ENCODE measurements around the gene CEP97. TPM values are rescaled to one million over a fixed set of nuclear protein-coding genes. Genes with fewer than 3 reads are reported as not detected.
A peak's percentile ranks its signal among the peaks of the same experiment; 100 is the strongest.

The CEP97 gene
- total and polyA plus RNA-seq, 4 donors, result 1.6 to 11.9 (median 5.7) TPM

DNA sequence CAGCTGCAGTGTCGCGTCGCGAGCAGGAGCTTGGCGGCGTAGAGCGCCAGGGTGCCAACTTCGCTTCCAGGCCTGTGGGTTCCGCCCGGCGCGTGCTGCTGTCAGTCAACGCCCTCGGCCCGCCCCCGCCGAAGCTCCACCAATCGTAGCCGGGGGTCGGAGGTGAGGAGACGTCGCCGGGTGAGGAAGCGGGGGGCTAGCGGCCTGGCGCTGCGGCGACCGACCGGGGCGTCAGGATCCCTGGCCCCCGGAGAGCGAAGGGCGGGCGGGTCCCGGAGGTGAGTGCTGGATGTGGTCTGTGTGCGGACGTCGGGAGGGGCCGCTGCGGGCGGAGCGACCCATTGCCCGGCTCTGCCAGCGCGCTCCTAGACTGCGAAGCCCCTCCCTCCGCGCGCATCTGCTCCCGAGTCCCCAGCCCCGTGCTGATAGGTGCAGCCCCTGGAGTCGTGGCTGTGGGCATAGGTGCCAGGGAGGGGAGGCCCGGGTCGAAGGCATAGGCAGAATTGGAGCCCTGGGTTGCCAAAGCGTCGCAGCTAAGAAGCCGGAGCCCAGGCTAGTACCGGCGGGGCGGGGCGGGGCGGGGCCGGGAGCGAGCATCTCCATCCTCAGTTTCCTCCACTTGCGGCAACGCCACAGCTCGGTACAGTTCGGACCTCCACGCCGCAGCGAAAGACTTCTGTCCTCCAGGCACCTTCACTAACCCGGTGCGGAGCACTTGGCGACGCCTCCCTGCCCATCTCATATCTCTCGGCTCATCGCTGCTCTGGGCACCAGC lies 54.8 kb downstream of the CEP97 start, which contains the start of gene NXPE3:
Gene NXPE3 (plus strand): TSS at position 165 of the 775 bp plus-strand sequence. CDS start 6,386 bp downstream, outside the sequence.
- H3K4me3 ChIP-seq (ENCODE audit: low read length in 2 of 2), result peak within 1 kb of the TSS; percentile 50 to 69
- H3K27ac ChIP-seq (ENCODE audit: low read depth in 1 of 2, low read length in 2 of 2), result peak within 1 kb of the TSS; percentile 30 to 71
- intact Hi-C loops (cut with DNase I), result loop anchor here in 1 of 2 donors (2.0 kb wide), 1 partner anchor 54 kb away; the partner anchor contains the start of gene CEP97
- H3K9me3 ChIP-seq (ENCODE audit: control insufficient read depth, low read length), result no peaks in the 10 kb centered on the region
- peaks cover 6 to 7% of the 10 kb centered on the region in 2 donors for H3K36me3 ChIP-seq (ENCODE audit: control insufficient read depth in 1 of 2, insufficient read depth in 2 of 2, low read length in 1 of 2)
- H3K4me1 ChIP-seq (ENCODE audit: control insufficient read depth in 1 of 2, insufficient read depth in 2 of 2, low read length in 2 of 2), result peaks cover 0 to 4% of the 10 kb centered on the region in 2 donors
- H3K27me3 ChIP-seq (ENCODE audit: control insufficient read depth in 1 of 2, insufficient read depth in 2 of 2, low read length in 1 of 2), result no peaks in the 10 kb centered on the region
- WGBS, 2 donors, result 0 to 1% methylated on average over 58 to 78 of the region's 78 CpGs
- ATAC-seq (ENCODE audit: low FRiP score), result peak; percentile 97
- DNase-seq, result peak; percentile 96 to 98

DNA sequence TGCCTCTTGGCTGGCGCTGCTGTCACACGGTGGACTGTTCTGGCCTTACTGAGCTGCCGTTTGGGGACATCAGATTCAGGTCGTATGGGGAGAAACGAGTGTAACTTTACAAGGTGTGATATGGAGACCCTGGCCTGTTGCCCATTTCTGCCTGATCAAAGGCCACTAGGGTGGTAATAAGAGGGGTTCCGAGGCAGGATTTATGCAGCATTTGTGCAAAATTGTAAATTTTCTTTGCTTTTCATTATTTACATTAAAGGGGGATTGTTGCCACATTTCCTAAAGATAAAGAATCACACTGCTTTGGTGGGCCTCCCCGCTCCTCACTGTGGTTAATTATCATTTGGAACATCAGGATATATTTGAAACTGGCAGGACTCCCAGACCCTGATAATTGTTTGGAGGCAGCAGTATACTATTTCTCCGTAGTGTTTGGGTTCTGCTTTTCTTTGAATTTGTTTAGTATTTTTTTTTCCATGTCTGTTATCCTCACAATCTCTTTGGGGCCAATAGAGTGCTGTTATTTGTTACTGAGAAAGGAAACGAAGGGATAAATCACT lies 55.5 kb downstream of the CEP97 start:
- DNase-seq (no peak), ATAC-seq (ENCODE audit: low FRiP score) (no peak)
- intact Hi-C loops (cut with DNase I), result loop anchor here in 1 of 2 donors (2.0 kb wide), 1 partner anchor 55 kb away; the partner anchor contains the start of gene CEP97
- peaks cover 0 to 4% of the 10 kb centered on the region in 2 donors for H3K4me1 ChIP-seq (ENCODE audit: control insufficient read depth in 1 of 2, insufficient read depth in 2 of 2, low read length in 2 of 2)
- H3K27me3 ChIP-seq (ENCODE audit: control insufficient read depth in 1 of 2, insufficient read depth in 2 of 2, low read length in 1 of 2), result no peaks in the 10 kb centered on the region
- peak overlapping the region; percentile 38 to 69 for H3K4me3 ChIP-seq (ENCODE audit: low read length in 2 of 2)
- no peaks in the 10 kb centered on the region for H3K9me3 ChIP-seq (ENCODE audit: control insufficient read depth, low read length)
- H3K27ac ChIP-seq (ENCODE audit: low read depth in 1 of 2, low read length in 2 of 2), result peak overlapping the region; percentile 16 to 71
- H3K36me3 ChIP-seq (ENCODE audit: control insufficient read depth in 1 of 2, insufficient read depth in 2 of 2, low read length in 1 of 2), result peaks cover 6 to 12% of the 10 kb centered on the region in 2 donors
- 10 to 11% methylated on average over 9 of the region's 9 CpGs for WGBS, 2 donors

DNA sequence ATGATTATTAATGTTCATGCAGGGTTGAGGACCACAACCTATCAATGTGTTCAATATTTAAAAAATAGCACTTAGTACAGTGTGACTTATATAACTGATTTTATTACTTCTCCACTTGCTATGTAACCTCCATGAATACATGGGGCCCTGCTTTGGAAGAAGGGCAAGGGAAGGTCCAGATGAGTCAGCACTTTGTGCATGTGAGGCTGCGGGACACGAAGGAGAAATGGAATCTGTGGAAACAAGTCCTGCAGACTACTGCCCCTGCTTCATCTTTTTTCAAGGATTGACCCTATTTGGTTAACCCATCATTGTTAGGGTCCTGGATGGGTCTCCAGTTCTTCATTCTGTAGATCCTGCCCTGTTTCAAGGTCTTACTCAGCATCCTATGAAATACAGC lies 56.2 kb downstream of the CEP97 start:
- H3K27me3 ChIP-seq (ENCODE audit: control insufficient read depth in 1 of 2, insufficient read depth in 2 of 2, low read length in 1 of 2), result no peaks in the 10 kb centered on the region
- H3K9me3 ChIP-seq (ENCODE audit: control insufficient read depth, low read length), result no peaks in the 10 kb centered on the region
- no peak overlapping the region for H3K27ac ChIP-seq (ENCODE audit: low read depth in 1 of 2, low read length in 2 of 2)
- ATAC-seq (ENCODE audit: low FRiP score) (no peak), DNase-seq (no peak)
- peaks cover 13 to 18% of the 10 kb centered on the region in 2 donors for H3K36me3 ChIP-seq (ENCODE audit: control insufficient read depth in 1 of 2, insufficient read depth in 2 of 2, low read length in 1 of 2)
- peaks cover 0 to 4% of the 10 kb centered on the region in 2 donors for H3K4me1 ChIP-seq (ENCODE audit: control insufficient read depth in 1 of 2, insufficient read depth in 2 of 2, low read length in 2 of 2)
- H3K4me3 ChIP-seq (ENCODE audit: low read length in 2 of 2), result peak overlapping the region in 1 of 2 donors; percentile 69
- 7 to 20% methylated on average over 2 of the region's 2 CpGs for WGBS, 2 donors
- intact Hi-C loops (cut with DNase I), result no loop called here

DNA sequence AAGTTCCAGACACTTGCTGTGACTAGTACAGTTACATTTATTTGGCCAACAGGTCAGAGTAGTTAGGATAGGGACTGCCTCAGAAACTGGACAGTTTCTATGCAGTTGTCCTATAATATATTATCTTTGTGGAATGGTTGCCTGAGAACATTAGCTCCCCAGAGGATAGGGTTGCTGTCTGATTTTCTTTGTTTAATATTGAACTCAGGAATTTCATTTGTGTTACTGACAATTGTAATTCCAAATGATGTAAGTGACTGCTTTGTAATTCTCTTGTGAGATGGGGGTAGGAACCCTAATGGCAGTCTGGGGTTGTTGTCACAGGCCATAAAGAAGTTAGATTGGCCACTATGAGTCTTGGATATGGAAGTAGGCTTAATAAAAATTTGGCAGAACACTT lies 56.8 kb downstream of the CEP97 start:
- Histone ChIP-seq H3K9me3 (ENCODE audit: control insufficient read depth, low read length) (no peaks in the 10 kb centered on the region), H3K4me1 (ENCODE audit: control insufficient read depth in 1 of 2, insufficient read depth in 2 of 2, low read length in 2 of 2) (peaks cover 0 to 4% of the 10 kb centered on the region in 2 donors), H3K27ac (ENCODE audit: low read depth in 1 of 2, low read length in 2 of 2) (no peak overlapping the region), H3K4me3 (ENCODE audit: low read length in 2 of 2) (peak overlapping the region in 1 of 2 donors; percentile 9), H3K27me3 (ENCODE audit: control insufficient read depth in 1 of 2, insufficient read depth in 2 of 2, low read length in 1 of 2) (no peaks in the 10 kb centered on the region), H3K36me3 (ENCODE audit: control insufficient read depth in 1 of 2, insufficient read depth in 2 of 2, low read length in 1 of 2) (peaks cover 13 to 18% of the 10 kb centered on the region in 2 donors)
- ATAC-seq (ENCODE audit: low FRiP score), result no peak
- intact Hi-C loops (cut with DNase I), result no loop called here
- no peak for DNase-seq

DNA sequence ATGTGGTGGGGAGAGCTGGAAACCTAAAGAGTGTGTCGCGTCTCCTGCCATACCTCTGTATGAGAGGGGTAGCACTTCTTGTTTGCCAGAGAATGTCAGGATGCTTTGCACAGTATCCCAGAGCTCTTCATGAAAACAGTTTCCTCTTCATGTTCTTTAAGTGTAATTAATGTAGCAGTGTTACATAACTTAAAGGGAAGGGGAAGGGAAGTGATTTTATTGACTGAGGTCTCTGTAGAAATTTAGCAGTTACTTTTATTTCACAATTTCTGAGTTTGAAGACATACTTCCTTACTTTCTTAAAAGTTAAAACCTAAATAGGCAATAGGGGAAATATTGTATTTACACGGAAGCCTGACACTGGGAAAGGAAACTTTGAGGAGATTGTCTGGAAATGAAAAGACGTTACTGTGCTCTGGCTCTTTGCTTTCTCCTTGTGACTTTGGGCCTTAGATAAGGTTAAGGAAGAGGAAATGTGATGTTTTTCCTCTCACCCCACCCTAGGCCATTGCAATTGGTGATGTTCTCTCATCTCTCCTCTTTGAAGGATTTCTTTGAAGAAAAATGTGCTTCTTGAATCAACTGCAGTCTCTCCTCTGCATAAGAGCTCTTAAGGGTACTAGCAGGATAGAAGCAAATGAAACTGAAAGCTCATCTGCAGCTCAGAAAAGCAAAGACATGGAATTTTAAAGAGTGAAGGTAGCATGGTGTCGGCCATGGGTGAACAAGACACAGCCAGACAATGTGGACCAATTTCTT lies 60.6 kb downstream of the CEP97 start:
- H3K27ac ChIP-seq (ENCODE audit: low read depth in 1 of 2, low read length in 2 of 2), result no peak overlapping the region
- WGBS, 2 donors, result 90 to 92% methylated on average over 5 of the region's 5 CpGs
- H3K27me3 ChIP-seq (ENCODE audit: control insufficient read depth in 1 of 2, insufficient read depth in 2 of 2, low read length in 1 of 2), result no peaks in the 10 kb centered on the region
- intact Hi-C loops (cut with DNase I), result loop anchor here in 1 of 2 donors (5.0 kb wide), 1 partner anchor 632 kb away; no protein-coding TSS in a partner anchor
- no peak for DNase-seq
- H3K4me1 ChIP-seq (ENCODE audit: control insufficient read depth in 1 of 2, insufficient read depth in 2 of 2, low read length in 2 of 2), result peaks cover 0 to 4% of the 10 kb centered on the region in 2 donors
- peaks cover 13 to 21% of the 10 kb centered on the region in 2 donors for H3K36me3 ChIP-seq (ENCODE audit: control insufficient read depth in 1 of 2, insufficient read depth in 2 of 2, low read length in 1 of 2)
- ATAC-seq (ENCODE audit: low FRiP score), result no peak
- no peak overlapping the region for H3K4me3 ChIP-seq (ENCODE audit: low read length in 2 of 2)
- no peaks in the 10 kb centered on the region for H3K9me3 ChIP-seq (ENCODE audit: control insufficient read depth, low read length)

DNA sequence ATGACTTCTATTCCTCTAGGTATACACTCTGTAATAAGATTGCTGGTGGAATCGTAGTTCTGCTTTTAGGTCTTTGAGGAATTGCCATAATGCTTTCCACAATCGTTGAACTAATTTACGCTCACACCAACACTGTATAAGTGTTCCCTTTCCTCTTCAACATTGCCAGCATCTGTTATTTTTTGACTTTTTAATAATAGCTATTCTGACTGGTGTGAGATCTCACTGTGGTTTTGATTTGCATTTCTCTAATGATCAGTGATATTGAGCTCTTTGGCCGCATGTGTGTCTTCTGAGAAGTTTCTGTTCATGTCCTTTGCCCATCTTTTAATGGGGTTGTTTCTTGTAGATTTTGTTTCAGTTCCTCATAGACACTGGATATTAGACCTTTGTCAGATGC lies 67.4 kb downstream of the CEP97 start:
- H3K4me3 ChIP-seq (ENCODE audit: low read length in 2 of 2), result no peak overlapping the region
- no peaks in the 10 kb centered on the region for H3K4me1 ChIP-seq (ENCODE audit: control insufficient read depth in 1 of 2, insufficient read depth in 2 of 2, low read length in 2 of 2)
- peaks cover 3% of the 10 kb centered on the region in 2 donors for H3K36me3 ChIP-seq (ENCODE audit: control insufficient read depth in 1 of 2, insufficient read depth in 2 of 2, low read length in 1 of 2)
- H3K27me3 ChIP-seq (ENCODE audit: control insufficient read depth in 1 of 2, insufficient read depth in 2 of 2, low read length in 1 of 2), result no peaks in the 10 kb centered on the region
- H3K9me3 ChIP-seq (ENCODE audit: control insufficient read depth, low read length), result no peaks in the 10 kb centered on the region
- H3K27ac ChIP-seq (ENCODE audit: low read depth in 1 of 2, low read length in 2 of 2), result no peak overlapping the region
- intact Hi-C loops (cut with DNase I), result no loop called here
- no peak for DNase-seq
- 94% methylated on average over 4 of the region's 4 CpGs for WGBS, 2 donors
- no peak for ATAC-seq (ENCODE audit: low FRiP score)

DNA sequence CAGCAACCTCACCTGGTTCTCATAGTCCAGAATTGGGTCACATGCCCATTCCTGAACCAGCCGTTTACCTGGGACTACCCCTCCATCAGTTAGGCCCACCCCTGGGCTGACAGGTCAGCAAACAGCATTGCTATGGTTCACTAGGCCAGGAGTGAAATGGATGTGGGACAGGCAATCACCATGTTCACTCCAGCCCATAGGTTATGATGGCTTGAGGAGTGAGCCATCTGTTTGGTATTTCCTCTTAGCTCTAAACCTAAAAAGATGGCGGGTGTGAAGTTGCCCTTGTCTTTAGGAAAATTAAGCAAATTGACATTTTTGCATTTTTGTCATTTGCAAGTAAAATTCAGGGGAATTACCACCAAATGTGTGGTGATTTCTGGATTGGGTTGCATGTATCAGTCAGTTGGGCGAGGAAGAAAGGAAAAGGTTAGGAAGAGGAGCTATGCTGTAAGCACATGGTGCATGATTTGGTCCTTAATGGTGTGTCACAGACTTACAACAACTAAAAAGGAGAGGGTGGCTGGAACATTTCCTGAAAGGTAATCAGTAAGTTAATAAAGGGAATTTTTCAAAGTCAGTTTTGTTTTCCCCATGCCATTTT lies 71.8 kb downstream of the CEP97 start:
- Histone ChIP-seq H3K27ac (ENCODE audit: low read depth in 1 of 2, low read length in 2 of 2) (no peak overlapping the region), H3K27me3 (ENCODE audit: control insufficient read depth in 1 of 2, insufficient read depth in 2 of 2, low read length in 1 of 2) (no peaks in the 10 kb centered on the region), H3K4me1 (ENCODE audit: control insufficient read depth in 1 of 2, insufficient read depth in 2 of 2, low read length in 2 of 2) (no peaks in the 10 kb centered on the region), H3K4me3 (ENCODE audit: low read length in 2 of 2) (no peak overlapping the region), H3K9me3 (ENCODE audit: control insufficient read depth, low read length) (no peaks in the 10 kb centered on the region), H3K36me3 (ENCODE audit: control insufficient read depth in 1 of 2, insufficient read depth in 2 of 2, low read length in 1 of 2) (peaks cover 0 to 3% of the 10 kb centered on the region in 2 donors)
- ATAC-seq (ENCODE audit: low FRiP score) (no peak), DNase-seq (no peak)
- intact Hi-C loops (cut with DNase I), result no loop called here
- 94% methylated on average over 3 of the region's 3 CpGs for WGBS, 2 donors

DNA sequence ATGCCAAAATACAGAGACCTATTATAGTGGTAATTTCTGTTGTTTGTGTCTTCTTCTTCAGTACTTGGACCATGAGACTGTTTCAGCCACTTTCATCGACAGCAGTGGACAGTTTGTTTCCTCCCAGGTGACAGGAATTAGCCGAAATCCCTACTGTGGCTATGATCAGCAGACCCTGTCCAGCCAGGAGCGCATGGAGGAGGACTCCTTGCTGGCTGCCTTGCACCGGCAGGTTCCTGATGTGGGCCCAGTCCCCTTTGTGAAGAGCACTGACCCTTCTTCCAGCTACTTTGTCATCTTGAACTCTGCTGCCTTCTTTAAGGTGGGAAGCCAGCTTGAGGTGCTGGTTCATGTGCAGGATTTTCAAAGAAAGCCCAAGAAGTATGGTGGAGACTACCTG lies 76.8 kb downstream of the CEP97 start:
- Histone ChIP-seq H3K4me1 (ENCODE audit: control insufficient read depth in 1 of 2, insufficient read depth in 2 of 2, low read length in 2 of 2) (no peaks in the 10 kb centered on the region), H3K36me3 (ENCODE audit: control insufficient read depth in 1 of 2, insufficient read depth in 2 of 2, low read length in 1 of 2) (no peaks in the 10 kb centered on the region), H3K27me3 (ENCODE audit: control insufficient read depth in 1 of 2, insufficient read depth in 2 of 2, low read length in 1 of 2) (no peaks in the 10 kb centered on the region), H3K27ac (ENCODE audit: low read depth in 1 of 2, low read length in 2 of 2) (no peak overlapping the region), H3K9me3 (ENCODE audit: control insufficient read depth, low read length) (no peaks in the 10 kb centered on the region), H3K4me3 (ENCODE audit: low read length in 2 of 2) (no peak overlapping the region)
- 82 to 87% methylated on average over 4 of the region's 4 CpGs for WGBS, 2 donors
- ATAC-seq (ENCODE audit: low FRiP score) (no peak), DNase-seq (no peak)
- intact Hi-C loops (cut with DNase I), result no loop called here
